NCI-H1417 (cell line): ENCODE data around the gene SHANK2.

ENCODE experiments used
- DNase-seq, 3 experiments: peaks; one replicate each; lab custom pipeline; 2025; lab: John Stamatoyannopoulos, UW

The SHANK2 gene

GRCh38 chr11:71202598-71202944 lies 49.8 kb downstream of the SHANK2 start:
- DNase-seq, result no peak
